Hematopoietic multipotent progenitor cell (in vitro differentiated cells): ENCODE measurements around the gene RASL10A. TPM values are rescaled to one million over a fixed set of nuclear protein-coding genes. Genes with fewer than 3 reads are reported as not detected.

ENCODE experiments used
- DNase-seq, 3 donors: peaks; one replicate each; pipeline ENCODE4 v3.0.0-alpha.2; 2011 to 2015; ENCODE audit warnings: low read depth in 2 of 3, low spot score in 2 of 3
- total RNA-seq: library from RNA; depleted of rRNA; stranded (reverse); fragments of >200 nt; gene quantifications from one replicate; pipeline ENCODE4 v1.2.3, GENCODE V29; 2012

RASL10A gene
- total RNA-seq, 1 donor: 3.8 TPM

DNA sequence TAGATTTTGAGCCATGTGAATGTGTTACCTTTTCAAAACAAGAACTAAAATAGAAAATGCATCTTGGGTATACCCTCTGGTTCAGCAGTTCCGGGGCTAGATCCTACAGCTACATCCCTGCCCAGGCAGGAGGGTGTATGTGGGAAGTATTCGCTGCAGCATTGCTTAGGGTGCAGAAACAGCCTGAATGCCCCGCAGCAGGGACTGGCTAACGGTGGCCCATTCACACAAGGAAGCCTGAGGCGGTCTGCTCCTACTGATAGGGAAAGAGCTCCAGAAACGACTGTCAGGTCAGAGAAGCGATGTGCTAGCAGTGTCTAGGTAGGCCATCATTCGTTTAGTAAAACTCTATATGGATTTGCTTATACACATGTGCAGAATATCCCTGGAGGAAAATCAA, 9.9 kb upstream of the RASL10A start:
- DNase-seq: no peak

- no peak for DNase-seq
Observed at GRCh38 chr22:29323641-29324040, 8.1 kb upstream of the RASL10A start.

GRCh38 chr22:29320546-29320945, 5.0 kb upstream of the RASL10A start:
- peak in 1 of 3 donors; percentile 36 for DNase-seq

GRCh38 chr22:29319072-29319471, 3.6 kb upstream of the RASL10A start:
- no peak for DNase-seq

DNA sequence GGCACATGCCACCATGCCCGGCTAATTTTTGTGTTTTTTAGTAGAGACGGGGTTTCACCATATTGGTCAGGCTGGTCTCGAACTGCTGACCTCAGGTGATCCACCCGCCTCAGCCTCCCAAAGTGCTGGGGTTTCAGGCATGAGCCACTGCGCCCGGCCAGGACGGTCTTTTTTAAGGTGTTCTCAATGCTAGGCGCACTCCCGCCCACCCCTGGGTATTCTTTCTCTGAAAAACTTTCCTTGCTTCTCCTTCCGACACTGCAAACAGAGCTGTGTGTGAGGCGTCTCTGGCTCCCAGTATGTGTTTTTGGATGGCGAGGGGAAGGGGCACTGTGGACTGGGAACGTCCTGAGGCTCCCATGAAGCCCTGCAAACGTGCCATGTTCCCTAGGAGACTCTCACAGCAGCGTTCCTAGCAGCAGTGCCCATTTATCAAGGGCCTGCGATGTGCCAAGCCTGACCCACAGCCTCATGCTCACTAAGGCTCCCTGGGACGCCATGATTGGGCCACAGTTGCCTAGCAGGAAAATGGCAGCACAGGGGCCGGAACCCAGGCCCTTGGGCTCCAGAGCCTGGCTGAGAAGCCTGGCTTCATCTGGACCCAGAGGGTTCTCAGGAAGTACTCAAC, 2.4 kb upstream of the RASL10A start:
- DNase-seq: no peak

GRCh38 chr22:29316141-29316828, 788 bp upstream of the RASL10A start:
- DNase-seq: no peak

DNA sequence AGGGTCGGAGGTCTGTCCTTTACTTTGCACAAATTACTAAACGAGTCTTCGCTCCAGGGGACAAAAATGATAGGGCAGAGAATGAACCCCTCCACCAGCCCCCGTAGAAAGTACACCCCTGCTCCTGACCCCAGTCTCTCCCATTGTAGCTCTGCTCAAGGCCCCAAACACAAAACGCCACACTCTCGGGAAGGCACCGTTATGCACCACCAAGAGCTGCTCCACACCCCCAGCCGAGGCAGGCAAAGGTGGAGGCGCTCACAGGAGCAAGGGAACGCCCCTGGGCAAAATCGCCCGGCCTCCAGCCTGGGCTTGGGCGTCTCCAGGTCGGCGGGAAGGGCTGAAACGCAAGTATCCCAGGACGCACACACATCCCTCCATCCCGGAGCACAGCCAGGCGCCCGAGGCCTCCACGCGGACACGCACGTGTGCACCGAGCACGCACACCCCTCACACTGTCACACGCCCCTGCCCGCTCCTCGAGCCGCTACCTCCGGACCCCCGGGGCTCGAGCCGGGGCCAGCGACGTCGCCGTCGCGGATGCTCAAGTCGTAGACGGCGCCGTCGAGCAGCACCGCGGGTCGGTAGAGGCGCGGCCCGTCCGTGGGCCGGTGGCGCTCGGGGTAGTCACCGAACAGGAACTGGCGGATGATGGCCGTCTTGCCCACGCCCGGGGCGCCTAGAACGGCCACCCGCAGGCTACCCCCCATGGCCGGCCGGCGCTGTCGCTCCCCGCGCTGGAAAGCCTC, 786 bp downstream of the RASL10A start:
- no peak for DNase-seq

DNA sequence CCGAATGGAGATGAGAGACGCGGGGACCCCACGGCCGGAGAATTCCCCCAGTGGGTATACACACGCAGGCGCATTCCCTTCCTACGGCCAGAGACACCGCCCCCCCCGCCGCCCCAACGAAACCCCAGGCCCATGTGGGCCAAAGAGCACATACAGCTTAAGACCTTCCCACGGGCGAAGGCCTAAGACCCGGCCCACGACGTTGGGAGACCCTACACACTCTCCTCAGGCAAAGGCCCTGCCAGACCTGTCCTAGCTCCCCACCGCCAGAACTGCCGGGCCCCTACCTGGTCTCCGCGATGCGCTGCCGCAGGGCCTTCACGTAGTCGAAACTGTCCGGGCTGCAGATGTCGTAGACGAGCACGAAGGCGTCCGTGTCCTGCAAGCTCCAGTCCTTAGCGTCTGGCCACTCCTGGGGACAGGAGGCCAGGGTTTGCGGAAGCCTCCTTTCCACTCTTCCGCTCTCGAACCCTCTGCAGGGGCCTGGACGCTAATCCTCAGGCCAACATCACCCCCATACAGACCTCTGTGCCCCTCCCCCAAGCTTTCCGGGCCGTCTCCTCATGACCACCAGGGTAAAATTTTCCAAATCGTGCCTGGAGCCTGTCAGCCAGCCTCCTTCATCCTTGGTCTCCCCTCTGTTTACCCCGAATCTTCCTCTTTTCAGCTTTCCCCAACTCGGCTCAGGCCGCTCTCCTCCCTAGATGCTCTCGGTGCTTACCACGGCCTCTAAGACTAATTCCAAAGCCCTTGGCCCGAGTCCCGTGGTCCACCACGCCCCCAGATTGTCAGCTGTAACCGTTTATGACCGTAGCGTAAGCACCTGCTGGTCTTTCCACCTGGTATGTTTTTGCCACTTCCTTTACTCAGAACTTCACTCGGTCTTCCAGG, 1.7 kb downstream of the RASL10A start:
- DNase-seq: no peak

- DNase-seq: peak in 2 of 3 donors; percentile 67 to 73
Observed at GRCh38 chr22:29313126-29313575, 2.3 kb downstream of the RASL10A start.

GRCh38 chr22:29312218-29313125, 3.0 kb downstream of the RASL10A start:
- no peak for DNase-seq

DNA sequence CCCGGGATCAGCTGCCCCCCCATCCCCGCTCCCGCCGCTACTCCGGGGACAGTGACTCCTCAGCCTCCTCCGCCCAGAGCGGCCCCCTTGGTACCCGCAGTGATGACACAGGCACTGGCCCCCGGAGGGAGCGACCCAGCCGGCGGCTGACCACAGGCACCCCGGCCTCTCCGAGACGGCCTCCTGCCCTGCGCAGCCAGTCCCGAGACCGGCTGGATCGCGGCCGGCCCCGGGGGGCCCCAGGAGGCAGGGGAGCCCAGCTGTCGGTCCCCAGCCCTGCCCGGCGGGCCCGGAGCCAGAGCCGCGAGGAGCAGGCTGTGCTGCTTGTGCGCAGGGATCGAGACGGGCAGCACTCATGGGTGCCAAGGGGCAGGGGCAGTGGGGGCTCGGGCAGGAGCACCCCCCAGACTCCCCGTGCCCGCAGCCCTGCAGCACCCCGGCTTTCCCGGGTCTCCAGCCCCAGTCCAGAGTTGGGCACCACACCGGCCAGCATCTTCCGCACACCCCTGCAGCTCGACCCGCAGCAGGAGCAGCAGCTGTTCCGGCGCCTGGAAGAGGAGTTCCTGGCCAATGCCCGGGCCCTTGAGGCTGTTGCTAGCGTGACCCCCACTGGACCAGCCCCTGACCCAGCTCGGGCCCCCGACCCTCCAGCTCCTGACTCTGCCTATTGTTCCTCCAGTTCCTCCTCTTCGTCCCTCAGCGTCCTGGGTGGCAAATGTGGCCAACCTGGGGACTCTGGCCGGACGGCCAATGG, 3.9 kb downstream of the RASL10A start:
- DNase-seq: no peak

DNA sequence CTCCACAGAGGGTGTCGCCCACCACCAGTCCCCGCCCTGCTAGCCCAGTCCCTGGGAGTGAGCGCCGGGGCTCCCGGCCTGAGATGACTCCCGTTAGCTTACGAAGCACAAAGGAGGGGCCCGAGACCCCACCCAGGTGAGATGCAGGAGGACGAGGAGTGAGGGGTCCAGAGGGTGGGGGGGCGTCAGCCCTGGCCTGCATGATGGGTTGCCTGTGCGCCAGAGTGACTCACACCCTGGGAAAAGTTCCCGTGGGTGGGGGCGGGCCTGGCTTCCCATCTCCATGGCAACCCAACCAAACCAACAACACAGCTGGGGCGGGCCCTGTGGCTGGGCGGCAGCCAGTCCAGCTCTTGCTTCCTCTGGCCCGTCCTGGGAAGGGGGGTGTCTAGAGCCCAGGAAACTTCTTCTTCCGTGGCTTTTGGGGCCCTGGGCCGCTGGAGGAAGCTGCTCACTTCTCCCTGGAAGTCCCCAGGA, 4.6 kb downstream of the RASL10A start:
- DNase-seq: peak in 2 of 3 donors; percentile 92 to 93

GRCh38 chr22:29310065-29310862, 5.2 kb downstream of the RASL10A start:
- DNase-seq: no peak

GRCh38 chr22:29309332-29310064, 6.0 kb downstream of the RASL10A start:
- DNase-seq: no peak

DNA sequence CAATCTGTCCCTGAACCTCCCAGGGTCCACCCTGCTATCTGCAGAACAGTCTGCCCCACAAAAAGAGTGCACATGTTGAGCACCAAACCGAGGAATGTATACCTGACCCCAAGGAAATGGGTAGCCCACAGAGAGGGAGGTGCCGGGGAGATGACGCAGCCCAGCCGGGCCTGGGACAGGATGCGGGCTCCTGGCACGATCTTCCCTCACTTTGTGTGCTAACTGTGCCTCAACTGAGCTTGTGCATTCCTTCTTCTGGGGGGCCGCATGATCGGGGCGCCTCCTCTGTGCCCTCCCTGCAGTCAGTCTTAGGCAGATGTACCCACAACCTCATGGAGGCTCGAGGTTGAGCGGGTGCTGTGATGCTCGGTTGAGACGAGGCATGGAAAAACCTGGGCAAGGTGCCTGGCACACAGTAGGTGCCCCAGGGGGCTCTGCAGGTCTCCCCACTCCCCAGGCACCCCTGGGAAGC, 6.7 kb downstream of the RASL10A start:
- no peak for DNase-seq

DNA sequence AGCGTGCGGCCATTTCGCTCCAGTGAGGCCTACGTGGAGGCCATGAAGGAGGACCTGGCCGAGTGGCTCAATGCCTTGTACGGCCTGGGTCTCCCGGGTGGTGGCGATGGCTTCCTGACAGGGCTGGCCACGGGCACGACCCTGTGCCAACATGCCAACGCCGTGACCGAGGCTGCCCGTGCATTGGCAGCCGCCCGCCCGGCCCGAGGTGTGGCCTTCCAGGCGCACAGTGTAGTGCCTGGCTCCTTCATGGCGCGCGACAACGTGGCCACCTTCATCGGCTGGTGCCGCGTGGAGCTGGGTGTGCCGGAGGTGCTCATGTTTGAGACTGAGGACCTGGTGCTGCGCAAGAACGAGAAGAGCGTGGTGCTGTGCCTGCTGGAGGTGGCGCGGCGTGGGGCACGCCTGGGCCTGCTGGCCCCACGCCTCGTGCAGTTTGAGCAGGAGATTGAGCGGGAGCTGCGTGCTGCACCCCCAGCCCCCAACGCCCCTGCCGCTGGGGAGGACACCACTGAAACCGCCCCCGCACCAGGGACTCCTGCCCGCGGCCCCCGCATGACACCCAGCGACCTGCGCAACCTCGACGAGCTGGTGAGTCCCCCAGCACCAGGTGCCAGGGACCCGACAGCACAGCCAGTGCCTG, 7.2 kb downstream of the RASL10A start:
- DNase-seq: no peak
